GM18868 (cell line): ENCODE results near the gene ZNF750.
"Not testable (repeated sequence)": the region's sequence is repeated elsewhere in the genome, so short reads cannot be mapped to it uniquely, and the experiment has no call there.

ENCODE experiments used
- ATAC-seq: cut with Tn5 transposase; IDR thresholded peaks from one replicate; pipeline ENCODE4 v1.9.1; 2021; ENCODE audit warnings: mild to moderate bottlenecking, moderate library complexity; ENCODE audit not compliant: unreplicated experiment

ZNF750 gene

DNA sequence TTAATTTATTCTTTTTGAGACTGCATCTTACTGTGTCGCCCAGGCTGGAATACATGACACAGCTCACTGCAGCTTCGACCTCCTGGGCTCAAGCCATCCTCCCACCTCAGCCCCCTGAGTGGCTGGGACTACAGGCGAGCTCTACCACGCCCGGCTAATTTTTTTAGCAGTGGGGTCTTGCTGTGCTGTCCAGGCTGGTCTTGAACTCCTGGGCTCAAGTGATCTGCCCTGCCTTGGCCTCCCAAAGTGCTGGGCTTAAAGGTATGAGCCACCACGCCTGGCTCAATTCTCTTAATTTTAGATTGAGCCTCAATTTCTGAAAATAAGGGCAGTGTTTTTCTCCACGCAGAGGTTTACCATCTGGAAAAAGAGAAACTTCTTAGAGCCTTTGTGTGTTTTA is 41.1 kb downstream of the ZNF750 start:
- no peak for ATAC-seq

DNA sequence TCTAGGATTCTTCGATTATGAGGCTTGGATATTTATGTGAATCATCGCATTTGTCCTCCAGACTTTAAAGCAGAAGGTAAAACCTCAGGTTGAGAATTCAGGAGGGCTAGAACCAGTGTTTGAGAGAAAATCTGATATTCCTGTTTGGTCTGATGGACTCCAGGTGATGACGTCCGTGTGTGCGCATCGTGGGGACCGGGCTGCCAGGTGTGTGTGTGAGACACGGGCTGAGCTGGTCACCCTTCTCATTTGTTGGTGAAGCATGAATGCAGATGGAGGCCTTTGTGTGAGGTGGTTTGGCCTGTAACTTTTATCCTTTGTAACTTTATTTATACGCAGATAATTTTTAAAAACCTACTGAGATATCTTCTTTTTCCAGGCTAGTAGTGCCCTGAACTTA is 42.8 kb downstream of the ZNF750 start:
- ATAC-seq: no peak

DNA sequence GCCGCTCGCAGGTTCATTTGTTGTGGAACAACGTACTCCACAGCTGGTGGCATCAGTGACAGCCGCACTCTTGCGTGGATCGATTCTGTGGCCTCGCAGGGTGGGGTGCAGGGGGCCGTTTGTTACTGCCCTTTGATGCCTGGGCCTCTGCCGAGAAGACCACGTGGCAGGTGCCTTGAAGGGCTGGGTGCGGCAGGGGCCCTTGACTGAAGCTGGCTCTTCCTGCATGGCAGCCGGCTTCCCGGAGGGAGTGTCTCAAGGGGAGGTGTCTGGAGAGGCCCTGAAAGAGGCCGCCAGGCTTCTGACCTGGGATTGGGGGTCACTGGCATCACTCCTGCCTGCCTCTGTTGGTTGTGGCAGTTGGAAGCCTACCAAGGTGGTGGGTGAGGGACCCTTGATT is 44.2 kb downstream of the ZNF750 start:
- no peak for ATAC-seq

DNA sequence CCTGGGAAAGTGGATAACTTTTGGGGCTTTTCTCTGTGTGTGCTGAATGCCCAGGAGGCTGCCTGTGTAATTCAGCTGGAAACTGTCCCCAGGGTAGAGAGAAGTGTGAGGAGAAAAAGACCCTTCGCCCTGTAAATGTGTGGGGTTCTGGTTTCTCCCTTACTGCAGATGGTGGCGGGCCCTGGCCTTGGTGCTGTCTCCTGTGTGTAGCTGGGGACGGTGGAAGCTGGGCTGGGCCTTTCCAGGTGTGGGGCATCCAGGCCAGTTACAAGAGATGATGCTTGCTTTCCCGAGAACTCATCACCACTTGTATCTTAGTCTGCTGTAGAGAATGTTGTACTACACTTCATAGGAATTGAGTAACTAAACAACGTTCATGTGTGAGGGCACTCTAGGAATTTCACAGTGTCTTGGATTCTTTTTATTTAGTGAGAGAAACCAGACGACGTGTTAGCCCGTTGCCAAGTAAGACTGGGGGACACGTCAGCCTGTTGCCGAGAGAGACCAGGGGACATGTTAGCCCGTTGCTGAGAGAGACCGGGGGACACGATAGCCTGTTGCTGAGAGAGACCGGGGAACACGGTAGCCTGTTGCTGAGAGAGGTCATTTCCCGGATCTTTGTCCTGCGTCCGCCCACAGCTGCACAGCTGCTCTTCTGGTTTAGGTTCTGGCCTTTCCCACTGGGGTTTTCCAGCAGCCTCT is 44.9 kb downstream of the ZNF750 start:
- no peak for ATAC-seq

DNA sequence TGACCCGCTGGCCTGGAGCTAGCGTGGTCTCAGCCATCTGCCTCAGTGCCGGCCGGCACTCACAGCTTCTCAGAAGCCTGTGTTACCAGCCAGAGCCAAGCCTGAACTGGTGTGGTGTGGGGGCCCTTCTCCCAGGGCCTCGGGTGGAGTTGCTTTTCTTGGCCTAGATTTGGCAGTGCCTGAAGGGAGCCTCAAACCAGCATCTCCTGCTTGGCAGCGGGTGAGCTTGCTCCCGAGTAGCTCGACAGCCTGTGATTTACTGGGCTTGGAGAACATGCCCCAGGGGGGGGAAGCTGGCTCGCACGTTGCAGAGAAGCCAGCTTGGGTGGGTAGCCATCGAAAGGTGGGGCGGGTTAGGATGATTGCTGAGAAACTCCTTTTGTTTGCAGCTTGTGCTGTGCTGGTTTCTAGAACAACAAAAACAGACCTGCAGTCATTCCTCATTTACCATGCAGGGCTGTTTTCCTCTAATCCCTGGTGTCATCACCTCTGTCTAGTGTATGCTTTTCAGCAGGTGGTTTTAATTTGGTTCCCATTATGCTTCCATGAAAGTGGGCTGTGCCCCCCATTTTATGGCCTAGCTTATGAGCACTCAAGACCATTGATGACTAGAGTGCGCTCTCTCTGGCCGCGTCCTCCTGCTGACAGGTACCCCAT is 45.7 kb downstream of the ZNF750 start:
- no peak for ATAC-seq

DNA sequence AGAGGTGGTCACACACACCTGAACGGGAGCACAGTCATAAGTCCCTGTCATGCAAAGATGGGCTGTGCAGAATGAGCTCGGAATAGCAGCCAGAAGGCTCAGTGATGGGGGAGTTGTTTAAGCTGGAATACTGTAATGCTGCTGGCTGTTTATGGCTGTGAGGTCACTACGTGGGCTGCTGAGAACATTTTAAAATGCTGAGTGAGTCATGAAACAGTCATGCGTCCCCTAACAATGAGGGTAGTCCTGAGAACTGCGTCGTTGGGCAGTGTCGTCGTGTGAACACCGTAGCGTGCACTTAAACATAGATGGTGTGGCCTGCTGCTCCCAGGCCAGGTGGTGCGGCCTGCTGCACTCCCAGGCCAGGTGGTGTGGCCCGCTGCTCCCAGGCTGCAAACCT is 48.3 kb downstream of the ZNF750 start:
- no peak for ATAC-seq

DNA sequence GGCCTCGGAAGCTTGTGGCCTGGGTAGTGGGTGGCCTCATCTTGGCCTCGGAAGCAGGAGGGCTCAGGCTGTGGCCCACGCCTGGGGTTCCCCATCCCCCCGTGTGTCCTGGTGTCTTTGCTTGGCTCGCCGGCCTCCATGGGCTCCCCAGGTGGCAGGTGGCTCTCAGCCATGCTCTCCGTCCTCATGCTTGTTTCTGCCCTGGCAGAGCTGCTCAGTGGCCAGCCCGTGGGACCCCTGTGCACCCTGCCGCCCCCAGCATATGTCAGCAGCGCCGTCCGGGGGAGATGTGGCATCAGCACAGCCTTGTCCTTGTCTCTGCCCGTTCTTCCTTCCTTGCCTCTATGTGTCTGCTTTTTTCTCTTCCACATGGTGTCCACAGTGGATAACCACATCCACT is 49.4 kb downstream of the ZNF750 start:
- ATAC-seq: no peak

DNA sequence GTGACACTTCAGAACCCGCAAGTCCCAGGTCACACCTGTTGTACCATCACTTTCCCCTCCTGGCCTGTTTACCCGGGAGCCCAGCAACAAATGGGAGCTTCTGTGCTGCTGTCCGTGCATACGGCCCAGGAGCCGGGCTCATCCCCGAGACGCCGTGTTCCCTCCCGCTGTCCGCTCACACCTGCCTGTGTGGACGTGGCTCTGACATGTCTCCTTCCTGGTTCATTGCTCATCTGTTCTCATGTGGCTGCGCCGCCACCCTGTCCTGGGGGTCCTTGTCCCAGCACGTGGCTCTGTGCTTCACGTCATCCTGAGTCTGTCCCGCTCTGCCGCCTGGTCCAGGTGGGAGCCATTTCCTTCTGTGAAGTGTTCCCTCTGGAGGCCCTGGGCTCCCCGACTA is 50.0 kb downstream of the ZNF750 start:
- ATAC-seq: no peak

DNA sequence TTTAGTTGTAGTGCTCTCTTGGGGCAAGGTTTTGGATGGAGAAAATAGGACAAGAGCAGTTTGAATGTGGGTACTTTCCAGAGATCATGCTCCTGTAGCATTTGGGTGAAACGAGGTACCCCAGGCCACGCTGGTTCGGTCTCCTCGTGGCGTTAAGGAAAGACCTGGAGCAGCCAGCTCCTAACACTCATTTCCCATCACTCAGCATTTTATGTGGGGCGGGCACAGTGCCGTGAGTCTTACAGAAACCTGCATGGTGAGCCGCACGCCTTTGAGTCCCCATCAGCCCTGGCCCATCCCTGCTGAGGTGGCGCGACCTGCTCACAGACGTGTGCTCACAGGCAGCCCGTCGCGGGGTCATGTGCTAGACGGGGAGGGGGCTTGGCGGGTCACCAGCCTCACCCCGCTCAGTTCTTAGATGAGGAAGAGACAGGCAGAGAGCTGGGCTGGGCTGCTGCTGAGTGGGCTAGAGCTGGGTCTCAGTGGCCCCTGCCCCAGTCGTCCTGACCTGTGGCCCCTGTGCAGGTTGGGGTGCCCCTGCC is 50.7 kb downstream of the ZNF750 start:
- ATAC-seq: no peak

DNA sequence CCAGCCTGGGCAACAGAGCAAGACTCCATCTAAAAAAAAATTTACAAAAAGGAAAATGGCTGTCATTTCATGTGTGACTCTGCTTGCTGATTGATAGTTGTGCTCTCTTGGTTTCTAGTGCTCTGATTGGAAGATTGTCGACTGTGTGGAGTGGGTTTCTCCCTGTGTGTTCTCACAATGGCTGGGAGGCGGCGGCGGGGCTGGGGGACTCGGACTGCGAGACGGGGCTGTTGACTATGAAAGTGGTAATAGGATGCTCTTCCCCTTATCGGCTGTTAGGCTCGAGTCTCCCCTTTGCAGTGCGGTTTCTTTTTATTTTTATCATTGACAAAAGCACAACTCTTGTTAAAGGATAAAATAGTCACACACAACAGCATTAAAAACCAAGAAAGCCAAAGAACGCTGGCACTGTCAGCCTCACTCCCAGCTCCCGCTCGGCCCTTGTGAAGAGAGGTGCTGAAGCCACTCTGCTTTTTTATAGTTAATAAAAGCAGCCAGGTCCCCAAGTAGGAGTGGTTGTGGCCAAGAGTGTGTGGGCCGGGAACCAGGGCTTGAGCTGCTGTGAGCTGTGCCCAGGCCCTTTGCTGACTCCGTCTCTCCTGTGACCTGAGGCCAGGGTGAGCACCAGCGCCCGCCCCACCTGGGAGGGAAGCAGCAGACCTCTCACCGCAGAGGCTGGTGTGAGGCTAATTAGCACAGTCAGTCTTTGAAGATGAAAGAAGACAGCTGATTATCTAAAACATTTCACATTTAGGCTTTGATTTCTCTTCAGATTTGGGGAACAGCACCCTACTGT is 51.4 kb downstream of the ZNF750 start:
- no peak for ATAC-seq

DNA sequence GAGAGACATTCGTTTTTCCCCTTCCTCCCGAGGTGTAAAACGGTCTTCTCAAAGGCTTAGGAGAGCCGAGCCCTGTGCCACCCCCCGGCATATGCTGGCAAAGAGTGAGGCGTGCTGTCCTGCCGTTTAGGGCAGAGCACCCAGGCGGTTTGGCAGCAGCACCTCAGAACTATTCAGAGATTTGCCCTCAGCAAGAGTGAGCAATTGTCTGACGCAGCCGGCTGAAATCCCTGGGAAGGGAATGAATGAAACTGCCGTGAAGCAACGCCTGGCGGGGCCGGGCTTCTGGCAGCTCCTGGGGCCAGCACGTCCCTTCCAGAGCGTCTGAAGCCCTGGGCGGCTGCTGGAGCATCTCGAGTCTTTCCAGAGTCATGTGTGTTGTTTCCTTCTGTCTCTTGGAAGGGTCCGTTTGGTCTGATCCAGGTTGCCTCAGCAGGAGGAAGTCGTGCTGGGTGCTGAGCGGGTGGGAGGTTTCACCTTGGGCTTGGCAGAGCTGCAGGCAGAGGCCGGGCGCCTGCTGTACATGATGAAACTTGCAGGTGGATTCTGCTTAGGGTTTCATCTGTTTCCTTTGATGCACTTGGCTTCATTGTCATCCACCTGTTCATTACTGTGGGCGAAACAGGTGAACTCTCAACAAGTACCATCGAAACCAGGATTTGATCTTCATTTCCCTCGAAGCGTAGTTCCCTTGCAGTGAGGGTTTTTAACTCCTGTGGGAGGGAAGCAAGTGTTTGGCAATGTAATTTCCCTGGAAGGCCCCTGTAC is 52.6 kb downstream of the ZNF750 start:
- ATAC-seq: no peak

DNA sequence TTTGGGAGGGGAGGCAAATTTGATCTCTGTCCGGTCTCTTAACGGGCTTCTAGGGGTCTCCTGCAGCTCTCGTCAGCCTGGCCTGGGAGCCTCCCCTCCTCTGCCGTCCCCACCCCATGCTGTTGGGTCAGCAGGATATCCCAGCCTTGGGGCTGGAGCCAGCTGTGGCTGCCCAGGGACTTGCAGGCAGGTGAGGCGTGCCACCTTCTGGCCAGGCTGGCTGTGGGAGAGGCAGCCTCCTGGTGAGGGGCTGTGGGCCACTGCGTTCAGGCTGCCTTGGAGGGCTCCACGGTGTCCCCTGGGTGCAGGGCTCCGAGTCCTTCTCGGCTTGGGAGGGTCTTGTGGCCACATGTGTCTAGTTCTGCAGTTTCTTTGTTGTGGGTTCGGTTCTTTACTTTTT is 53.4 kb downstream of the ZNF750 start:
- no peak for ATAC-seq

DNA sequence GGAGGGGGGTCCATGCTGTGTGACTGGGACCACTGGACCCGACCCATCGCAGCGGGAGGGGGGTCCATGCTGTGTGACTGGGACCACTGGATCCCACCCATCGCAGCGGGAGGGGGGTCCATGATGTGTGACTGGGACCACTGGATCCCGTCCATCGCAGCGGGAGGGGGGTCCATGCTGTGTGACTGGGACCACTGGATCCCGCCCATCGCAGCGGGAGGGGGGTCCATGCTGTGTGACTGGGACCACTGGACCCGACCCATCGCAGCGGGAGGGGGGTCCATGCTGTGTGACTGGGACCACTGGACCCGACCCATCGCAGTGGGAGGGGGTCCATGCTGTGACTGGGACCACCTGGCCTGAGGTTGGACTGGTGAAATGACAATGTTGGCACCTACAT is 54.2 kb downstream of the ZNF750 start:
- ATAC-seq: not testable (repeated sequence)

DNA sequence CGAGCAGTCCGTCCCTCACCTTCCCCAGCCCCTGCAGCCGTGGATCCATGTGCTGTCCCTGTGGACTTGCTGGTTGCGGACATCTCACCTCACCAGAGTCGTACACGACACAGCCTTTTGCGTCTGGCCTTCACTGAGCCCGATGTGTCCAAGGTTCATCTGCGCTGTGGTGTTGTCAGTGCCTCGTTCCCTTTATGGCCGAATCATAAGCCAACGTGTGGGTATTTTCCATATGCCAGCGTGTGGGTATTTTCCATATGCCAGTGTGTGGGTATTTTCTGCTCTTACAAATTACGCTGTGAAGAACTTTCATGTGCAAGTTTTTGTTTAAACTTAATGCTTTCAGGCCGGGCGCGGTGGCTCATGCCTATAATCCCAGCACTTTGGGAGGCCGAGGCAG is 56.3 kb downstream of the ZNF750 start:
- no peak for ATAC-seq

DNA sequence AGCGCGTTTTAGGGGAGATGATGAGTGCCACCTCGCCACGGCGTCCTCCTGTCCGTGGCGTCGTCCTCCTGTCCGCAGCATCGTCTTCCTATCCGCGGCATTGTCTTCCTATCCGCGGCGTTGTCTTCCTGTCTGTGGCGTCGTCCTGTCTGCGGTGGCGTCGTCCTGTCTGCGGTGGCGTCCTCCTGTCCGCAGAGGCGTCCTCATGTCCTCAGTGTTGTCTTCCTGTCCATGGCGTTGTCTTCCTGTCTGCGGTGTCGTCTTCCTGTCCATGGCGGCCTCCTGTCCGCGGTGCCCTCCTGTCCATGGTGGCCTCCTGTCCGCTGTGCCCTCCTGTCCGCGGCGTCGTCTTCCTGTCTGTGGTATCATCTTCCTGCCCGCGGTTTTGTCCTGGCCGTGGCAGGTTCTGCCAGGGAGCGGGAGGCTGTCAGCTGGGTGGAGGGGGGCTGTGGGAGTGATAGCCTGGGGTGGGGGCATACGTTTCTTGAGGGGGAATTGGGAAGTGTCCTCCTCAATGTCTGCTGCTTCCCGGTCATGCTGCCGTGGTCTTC is 57.1 kb downstream of the ZNF750 start:
- ATAC-seq: no peak

DNA sequence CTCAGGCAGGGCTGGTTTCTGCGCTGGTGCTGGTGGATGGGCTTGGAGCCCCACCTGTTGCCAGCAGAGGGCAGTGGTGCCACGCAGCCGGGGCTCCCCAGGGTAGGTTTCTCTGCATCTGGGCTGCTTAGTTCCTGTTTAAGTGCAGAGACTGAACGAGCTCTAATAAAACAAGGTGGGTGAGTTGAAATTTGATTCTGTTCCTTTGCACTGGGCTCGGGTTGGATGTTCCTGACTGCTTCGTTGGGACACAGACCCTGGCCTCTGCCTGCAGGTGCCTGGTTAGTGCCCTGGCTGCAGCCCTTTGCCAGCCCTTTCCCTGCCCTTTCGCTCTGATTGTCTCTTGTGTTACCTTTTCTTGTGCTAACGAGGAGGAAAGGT is 57.9 kb downstream of the ZNF750 start:
- ATAC-seq: no peak

DNA sequence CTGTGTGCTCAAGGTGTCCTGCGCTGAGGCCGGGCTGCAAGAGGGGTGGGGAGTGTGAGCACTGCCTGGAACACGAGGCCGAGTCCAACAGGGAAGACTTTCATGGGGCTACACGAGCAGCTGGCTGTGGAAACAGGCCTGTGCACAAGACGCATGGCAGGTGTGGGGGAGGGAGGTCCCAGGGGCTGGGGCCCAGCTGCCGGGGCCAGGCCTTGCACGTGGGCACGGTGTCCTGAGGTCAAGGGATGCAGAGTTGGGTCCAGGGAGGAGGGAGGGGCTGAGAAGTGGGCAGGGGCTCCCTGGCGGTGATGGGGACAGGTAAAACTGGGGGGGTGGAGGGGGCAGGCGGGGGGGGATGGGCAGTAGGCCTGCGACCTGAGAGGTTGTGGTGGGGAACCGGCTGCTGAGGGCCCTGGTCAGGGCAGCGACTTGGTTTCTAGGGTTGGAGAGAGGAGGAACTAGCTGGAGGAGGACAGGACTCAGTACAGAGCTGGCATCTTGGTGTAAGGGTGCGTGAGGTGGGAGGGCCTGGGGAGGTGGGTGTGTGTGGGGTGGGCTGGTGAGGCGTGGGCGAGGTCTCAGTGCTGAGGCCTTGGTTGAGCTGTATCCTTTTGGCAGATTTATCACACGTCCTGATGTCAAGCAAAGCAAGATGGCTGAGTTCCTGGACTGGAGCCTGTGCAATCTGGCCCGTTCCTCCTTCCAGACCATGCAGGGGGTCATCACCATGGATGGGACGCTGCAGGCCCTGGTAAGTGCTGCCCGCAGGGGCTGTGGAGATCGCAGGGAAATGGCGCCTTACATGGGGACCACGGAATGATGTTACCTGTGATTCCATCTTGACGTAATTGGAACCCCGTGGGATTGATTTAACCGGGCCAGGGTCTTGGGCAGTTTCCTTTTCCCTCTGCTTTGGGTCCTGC is 58.6 kb downstream of the ZNF750 start:
- ATAC-seq: no peak

DNA sequence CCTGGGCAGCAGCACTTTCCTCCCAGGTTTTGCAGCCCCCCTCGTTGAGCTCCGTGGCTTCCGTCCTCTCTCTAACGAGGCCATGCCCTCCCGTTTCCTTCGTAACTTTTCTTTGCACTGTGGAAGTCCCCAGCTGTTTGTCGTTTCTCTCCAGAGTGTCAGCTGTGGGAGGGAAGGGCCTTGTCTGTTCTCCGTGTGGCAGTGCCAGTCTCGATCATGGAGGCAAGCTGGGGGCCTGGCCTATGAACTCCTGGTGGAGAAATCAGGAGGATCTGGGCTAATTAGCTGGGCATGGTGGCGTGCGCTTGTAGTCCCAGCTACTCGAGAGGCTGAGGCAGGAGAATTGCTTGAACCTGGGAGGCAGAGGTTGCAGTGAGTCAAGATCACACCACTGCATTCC is 59.6 kb downstream of the ZNF750 start:
- no peak for ATAC-seq

DNA sequence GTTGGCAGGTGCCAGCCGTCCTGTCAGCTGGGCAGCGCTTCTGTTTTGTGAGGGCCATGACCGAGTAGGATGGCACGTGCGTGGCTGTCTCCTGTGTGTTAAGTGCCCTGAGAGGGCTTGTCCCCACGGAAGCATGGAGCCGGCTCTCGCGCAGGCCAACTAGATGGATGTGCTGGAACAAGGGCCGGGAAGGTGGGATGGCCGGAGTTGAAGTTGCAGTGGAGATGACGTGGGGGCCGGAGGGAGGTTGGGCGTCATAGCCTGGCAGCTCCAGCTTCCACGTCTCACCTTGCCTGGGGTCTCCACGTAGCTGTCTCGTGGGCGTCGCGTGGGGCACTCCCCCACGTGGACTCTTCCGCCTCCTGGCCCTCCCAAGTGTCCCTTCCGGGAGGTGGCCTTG is 60.3 kb downstream of the ZNF750 start:
- ATAC-seq: no peak
